Measurements from ENCODE around the gene KLK14.

The KLK14 gene

DNA sequence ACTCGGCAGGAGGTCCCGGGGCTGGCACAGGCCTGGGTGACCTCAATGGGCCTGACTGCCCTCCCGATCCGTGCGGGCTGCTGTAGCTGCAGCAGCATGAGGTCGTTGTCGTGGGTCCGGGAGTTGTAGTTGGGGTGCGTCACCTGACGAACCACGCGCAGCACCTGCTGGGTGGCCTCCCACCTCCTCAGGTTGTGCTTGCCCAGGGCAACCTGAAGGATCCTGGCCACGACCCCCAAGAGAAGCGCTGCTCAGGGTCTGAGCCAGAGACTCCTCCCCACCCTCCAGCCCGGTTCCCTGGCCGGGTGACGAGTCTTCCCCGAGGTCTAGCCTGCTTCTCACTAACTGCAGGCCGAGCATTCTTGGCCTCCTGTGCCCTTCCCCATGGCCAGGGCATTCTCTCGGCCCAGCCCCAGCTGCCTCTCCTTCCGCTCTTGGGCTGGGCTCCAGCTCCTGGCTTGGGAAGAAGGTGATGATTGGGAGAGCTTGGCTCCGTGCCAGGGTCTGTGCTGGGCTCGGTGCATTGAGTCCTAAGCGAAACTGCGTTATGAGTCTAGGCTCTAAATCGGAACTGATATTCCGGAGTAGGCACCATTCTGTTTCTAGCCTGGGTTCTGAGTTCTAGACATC, 3.1 kb downstream of the KLK14 start:
- H3K4me1 Mint-ChIP-seq: no peaks in the 10 kb centered on the region
- no peaks in the 10 kb centered on the region for H3K36me3 Mint-ChIP-seq
- H3K27ac Mint-ChIP-seq: no peak overlapping the region
- H3K9me3 Mint-ChIP-seq: no peaks in the 10 kb centered on the region
- peaks cover 8% of the 10 kb centered on the region for H3K27me3 Mint-ChIP-seq
- H3K4me3 Mint-ChIP-seq: no peak overlapping the region

DNA sequence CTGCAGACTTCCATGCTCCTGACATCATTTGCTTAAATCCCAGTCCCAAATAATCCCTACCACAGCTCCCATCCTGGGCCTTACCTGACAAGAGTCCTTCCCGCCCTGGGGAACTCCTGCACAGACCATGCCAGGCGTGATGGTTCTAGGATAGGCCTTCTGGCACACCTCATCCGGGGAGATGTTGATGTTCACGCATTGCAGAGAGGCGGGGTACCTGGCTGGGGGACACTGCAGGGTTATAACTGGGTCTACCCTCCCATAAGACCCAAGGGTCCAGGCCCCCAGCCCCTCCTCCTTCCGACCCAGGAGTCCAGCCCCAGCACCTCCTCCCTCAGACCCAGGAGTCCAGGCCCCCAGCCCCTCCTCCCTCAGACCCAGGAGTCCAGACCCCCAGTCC, 4.0 kb downstream of the KLK14 start:
- H3K4me1 Mint-ChIP-seq: no peaks in the 10 kb centered on the region
- H3K9me3 Mint-ChIP-seq: peaks cover 5% of the 10 kb centered on the region
- H3K27ac Mint-ChIP-seq: no peak overlapping the region
- H3K27me3 Mint-ChIP-seq: peaks cover 13% of the 10 kb centered on the region
- H3K4me3 Mint-ChIP-seq: no peak overlapping the region
- no peaks in the 10 kb centered on the region for H3K36me3 Mint-ChIP-seq

DNA sequence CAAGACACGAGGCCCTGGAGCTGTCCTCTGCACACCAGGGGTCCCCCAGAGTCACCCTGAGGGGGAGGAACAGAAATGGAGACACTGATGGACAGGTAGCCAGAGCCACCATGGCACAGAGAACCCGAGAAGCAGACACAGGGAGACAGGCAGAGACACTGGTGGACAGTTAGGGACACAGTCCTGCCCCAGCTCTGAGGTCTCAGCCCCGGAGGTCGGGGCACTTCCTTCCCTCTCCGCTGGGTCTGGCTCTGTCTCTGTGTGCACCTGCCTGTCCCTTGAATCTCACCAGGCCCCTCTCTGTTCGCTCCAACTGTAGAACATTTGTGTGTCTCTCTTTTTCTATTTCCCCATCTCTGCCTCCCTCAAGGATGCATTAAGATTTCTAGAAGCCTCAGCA, 4.6 kb downstream of the KLK14 start:
- H3K4me1 Mint-ChIP-seq: no peaks in the 10 kb centered on the region
- H3K9me3 Mint-ChIP-seq: peaks cover 5% of the 10 kb centered on the region
- no peak overlapping the region for H3K27ac Mint-ChIP-seq
- peaks cover 10% of the 10 kb centered on the region for H3K27me3 Mint-ChIP-seq
- no peaks in the 10 kb centered on the region for H3K36me3 Mint-ChIP-seq
- H3K4me3 Mint-ChIP-seq: no peak overlapping the region

DNA sequence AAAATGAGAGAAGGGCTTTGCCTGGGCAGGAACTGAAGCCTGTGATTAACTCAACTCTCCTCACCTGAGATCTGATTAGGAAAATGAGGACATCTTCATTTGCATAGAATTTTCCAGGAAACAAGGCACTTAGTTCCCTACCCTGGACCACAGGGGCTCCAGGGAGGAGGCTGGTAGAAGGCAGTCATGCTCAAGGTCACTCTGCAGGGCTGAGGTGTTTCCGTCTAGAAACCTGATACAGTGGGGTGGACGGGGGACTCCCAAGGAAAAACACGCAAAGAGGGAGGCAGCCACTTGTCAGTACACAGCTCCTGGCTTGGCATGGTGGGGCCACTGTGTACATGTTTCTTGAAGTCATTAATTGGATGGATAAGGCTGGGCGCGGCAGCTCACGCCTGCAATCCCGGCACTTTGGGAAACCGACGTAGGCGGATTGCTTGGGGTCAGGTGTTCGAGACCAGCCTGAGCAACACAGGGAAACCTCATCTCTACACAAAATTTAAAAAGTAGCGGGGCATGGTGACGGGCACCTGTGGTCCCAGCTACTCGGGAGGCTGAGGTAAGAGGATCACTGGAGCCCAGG, 6.0 kb downstream of the KLK14 start:
- H3K4me3 Mint-ChIP-seq: no peak overlapping the region
- no peaks in the 10 kb centered on the region for H3K36me3 Mint-ChIP-seq
- H3K27me3 Mint-ChIP-seq: peaks cover 9% of the 10 kb centered on the region

DNA sequence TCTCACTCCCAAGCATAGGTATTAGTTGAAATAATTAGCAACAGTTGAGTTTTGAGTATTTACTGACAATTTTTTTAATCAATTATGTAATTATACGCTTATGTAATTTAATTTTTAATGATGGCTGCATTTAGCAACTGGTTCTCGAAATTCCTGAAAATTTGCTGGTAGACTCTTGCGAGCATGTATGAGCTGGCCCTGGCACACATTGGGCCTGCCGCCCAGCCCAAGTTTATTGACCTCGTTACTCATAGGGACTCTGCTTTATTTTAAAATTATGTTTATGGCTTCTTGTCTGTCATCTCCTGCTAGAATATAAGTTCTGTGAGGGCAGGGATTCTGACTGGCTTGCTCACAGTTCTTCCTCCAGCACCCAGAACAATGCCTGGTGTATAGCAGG, 6.7 kb downstream of the KLK14 start:
- Mint-ChIP-seq H3K4me1 (no peaks in the 10 kb centered on the region), H3K9me3 (peaks cover 5% of the 10 kb centered on the region), H3K27me3 (peaks cover 9% of the 10 kb centered on the region), H3K4me3 (no peak overlapping the region), H3K36me3 (no peaks in the 10 kb centered on the region), H3K27ac (no peak overlapping the region)

More for the DNA sequence above, 6.0 kb downstream of the KLK14 start:
- Mint-ChIP-seq H3K27ac (no peak overlapping the region), H3K9me3 (peaks cover 5% of the 10 kb centered on the region), H3K4me1 (no peaks in the 10 kb centered on the region)

DNA sequence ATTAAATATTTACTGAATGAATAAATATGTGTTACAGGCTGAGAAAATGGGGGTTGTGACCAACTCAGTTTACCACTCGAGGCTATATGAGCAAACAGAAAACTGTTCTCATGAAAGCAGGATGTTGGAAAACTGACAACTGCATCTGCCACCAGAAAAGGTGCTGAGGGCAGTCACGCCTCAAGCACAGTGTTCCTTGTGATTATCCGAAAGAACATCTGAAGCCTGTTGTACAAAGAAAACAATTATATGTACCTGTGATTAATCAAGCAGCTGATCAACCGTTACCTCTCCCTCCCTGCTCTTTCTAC, 11.6 kb downstream of the KLK14 start:
- H3K27ac Mint-ChIP-seq: no peak overlapping the region
- H3K4me1 Mint-ChIP-seq: no peaks in the 10 kb centered on the region
- no peak overlapping the region for H3K4me3 Mint-ChIP-seq
- H3K27me3 Mint-ChIP-seq: peaks cover 21% of the 10 kb centered on the region
- peaks cover 5% of the 10 kb centered on the region for H3K9me3 Mint-ChIP-seq
- peaks cover under 1% of the 10 kb centered on the region for H3K36me3 Mint-ChIP-seq

DNA sequence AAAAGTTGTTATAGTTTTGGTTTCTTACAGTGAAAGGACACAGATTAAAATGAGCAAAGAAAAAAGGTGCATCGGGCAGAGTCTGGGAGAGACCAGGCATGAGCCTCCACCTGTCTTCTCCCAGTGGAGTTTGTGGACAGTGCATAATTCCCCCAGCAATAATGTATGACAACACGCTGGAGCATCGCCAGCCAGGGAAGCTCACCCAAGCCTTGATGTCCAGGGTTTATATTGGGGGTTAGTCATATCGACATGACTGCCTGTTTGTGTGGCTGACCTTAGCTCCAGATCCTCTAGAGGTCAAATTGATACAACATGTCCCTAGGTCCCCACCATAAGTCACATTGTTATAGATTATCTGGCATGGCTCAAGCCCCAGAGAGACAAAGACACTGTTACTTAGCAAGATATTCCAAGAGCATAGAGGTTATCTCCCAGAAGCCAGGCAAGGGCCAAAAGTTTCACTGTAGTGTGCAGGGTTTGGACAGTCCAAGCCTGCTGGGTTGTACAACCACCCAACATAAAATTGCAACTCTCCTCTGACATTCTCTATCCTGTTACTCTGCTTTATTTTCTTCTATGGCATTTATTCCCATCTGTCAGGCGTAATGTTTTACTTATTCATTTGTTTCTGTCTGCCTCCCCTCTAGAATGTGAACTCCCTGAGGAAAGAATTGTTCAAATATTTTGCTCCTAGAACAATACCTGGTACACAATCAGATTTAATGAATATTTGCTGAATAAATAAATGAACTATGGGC, 12.2 kb downstream of the KLK14 start:
- H3K27ac Mint-ChIP-seq: no peak overlapping the region
- no peak overlapping the region for H3K4me3 Mint-ChIP-seq
- H3K36me3 Mint-ChIP-seq: peaks cover 2% of the 10 kb centered on the region
- H3K27me3 Mint-ChIP-seq: peaks cover 23% of the 10 kb centered on the region
- H3K9me3 Mint-ChIP-seq: peaks cover 5% of the 10 kb centered on the region
- H3K4me1 Mint-ChIP-seq: no peaks in the 10 kb centered on the region

DNA sequence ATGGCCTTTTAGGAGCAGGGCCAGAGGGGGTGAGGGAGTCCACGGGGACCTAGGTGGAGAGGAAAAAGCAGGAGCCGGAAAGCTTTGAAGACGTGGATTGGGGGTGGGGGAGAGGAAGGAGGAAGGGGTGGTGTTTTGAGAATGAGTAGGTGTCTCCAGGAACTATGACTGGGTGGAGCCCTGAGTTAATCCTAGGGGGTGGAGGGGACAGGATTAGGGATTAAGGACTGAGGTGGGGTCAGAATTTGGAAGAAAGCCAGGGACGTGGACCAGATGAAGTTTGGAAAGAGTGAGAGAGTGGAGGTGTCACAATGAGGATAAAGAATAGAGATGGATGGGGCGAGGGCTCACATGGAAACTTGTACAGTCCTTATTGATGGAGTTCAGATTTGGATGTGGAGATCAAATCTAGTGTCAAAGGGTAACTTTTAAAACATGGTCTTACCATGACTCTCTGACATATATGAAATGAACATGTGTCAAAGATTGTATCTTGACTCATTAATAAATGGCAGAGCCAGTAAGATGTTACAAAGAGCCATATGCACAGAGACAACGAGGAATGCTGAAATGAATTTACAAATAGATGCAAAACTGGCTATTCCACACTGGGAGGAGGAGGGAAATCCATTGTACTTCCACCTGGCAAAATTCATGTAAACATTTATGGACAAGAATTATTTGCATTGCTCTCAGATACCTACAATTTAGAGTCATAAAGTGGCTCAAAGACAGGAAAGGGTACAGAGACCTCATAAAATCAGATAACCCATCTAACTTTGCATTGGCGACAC, 16.1 kb downstream of the KLK14 start:
- Mint-ChIP-seq H3K27me3 (peaks cover 29% of the 10 kb centered on the region), H3K4me1 (no peaks in the 10 kb centered on the region), H3K9me3 (no peaks in the 10 kb centered on the region), H3K36me3 (peaks cover 2% of the 10 kb centered on the region), H3K4me3 (no peak overlapping the region), H3K27ac (no peak overlapping the region)

DNA sequence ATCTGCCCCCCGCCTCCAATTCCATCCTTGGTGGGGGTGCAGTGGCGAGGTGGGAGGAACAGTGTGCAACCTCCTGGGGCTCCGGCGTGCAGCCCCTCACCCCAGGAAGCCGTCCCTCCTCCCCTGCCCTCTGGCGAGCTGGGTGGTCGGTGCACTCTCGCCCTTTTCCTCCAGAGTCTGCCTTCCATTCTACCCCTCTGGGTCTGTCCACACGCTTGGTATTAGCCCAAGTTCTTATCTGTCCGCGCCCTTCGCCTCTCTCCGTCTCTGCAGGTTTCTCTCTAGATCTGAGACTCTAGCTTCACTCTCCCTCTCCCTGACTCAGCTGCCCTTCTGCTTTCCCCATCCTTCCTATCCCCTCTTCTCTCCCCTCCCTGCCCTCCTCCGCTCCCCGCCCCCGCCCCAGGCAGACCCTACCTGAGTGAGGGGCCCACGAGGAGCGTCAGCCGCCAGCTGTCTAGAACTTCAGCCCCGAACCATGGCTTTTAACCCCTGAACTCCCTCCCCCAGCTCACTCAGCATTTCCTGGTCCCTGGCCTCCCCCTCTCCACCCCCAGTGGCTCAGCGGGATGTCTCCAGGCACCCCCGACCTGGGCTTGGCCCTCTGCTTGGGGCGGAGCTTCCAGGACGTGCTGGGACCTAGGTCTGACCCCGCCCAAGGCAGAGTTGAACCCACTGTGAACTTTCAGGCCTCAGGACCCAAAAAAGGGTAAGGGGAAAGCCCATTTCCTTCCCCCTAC, 17.3 kb downstream of the KLK14 start:
- Mint-ChIP-seq H3K36me3 (peaks cover 2% of the 10 kb centered on the region), H3K27me3 (peaks cover 34% of the 10 kb centered on the region), H3K4me3 (peak overlapping the region; percentile 63), H3K27ac (no peak overlapping the region), H3K4me1 (no peaks in the 10 kb centered on the region), H3K9me3 (no peaks in the 10 kb centered on the region)

DNA sequence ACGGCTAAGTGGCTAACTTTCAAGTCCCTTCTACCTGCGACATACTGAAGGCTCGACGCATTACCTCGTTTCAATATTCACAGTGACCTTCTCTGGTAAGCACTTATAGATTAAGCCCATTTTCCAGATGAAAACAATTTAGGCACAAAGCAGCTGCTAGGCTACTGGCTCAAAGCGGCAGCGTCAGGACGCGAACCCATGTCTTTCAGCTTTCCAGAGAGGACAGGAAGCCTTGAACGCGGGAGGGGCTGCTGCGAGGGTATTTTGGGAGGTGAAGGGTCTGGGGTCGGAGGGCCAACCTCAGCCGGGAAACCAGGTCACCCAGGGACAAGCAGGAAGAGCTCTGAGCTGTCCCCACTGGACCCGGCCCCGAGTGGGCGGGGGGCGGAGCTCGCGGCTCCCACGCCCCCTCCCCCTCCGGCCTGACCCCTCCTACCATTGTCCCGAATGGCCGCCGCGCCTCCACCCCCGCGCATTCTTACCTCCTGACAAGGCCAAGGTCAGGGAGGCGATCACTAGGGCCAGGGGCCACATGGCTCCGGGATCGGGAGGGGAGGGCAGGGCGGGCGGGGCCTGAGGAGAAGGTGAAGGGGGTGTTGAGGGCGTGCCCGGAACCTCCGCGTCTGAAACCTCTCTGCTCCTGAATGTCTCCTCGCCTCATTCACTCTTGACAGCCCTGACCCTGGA, 18.0 kb downstream of the KLK14 start, which contains the start of gene KLK13:
Gene KLK13, minus strand, starts transcription at position 559 of the 687 bp plus-strand sequence. Its CDS starts 25 bp downstream, at position 534.
- peak within 1 kb of the TSS; percentile 63 for H3K4me3 Mint-ChIP-seq
- no peaks in the 10 kb centered on the region for H3K9me3 Mint-ChIP-seq
- H3K27me3 Mint-ChIP-seq: peaks cover 34% of the 10 kb centered on the region
- H3K27ac Mint-ChIP-seq: no peak within 1 kb of the TSS
- H3K36me3 Mint-ChIP-seq: peaks cover 2% of the 10 kb centered on the region
- no peaks in the 10 kb centered on the region for H3K4me1 Mint-ChIP-seq

DNA sequence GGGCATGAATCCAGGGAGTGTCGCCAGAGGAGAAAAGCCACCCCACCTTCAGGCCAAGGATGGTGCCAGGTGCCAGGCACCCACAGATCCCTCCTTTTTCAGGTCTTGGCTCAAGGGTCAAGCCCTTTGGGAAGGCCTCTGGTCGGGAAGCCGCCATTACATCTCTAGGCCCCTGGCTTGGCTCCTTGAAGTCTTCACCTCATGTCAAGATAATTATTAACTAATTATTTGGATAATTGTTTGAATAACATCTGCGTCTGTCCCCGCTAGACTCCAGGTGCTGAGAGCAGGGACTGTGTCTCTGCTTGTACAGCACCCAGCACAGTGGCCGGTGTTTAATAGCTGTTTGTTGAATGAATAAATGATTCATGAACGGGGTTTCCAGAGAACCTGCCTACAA, 19.0 kb downstream of the KLK14 start:
- H3K27ac Mint-ChIP-seq: no peak overlapping the region
- no peak overlapping the region for H3K4me3 Mint-ChIP-seq
- no peaks in the 10 kb centered on the region for H3K9me3 Mint-ChIP-seq
- H3K27me3 Mint-ChIP-seq: peaks cover 34% of the 10 kb centered on the region
- H3K36me3 Mint-ChIP-seq: peaks cover 2% of the 10 kb centered on the region
- no peaks in the 10 kb centered on the region for H3K4me1 Mint-ChIP-seq

DNA sequence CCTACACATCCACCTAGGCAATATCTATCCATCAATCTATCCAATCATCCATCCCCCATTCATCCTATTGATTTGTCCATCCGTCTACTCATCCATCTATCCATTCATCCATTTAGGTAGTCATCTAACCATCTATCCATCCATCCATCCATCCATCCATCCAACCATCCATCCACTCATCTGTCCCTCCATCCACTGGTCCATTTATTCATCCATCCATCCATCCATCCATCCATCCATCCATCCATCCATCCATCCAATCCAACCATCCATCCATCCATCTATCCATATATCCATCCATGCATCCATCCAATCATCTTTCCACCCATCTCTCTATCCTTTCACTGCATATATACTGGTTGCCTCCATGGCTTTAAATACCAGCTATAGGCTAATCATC, 21.7 kb downstream of the KLK14 start:
- H3K9me3 Mint-ChIP-seq: no peaks in the 10 kb centered on the region
- H3K27me3 Mint-ChIP-seq: peaks cover 24% of the 10 kb centered on the region
- no peak overlapping the region for H3K27ac Mint-ChIP-seq
- H3K4me1 Mint-ChIP-seq: no peaks in the 10 kb centered on the region
- no peak overlapping the region for H3K4me3 Mint-ChIP-seq
- H3K36me3 Mint-ChIP-seq: peaks cover under 1% of the 10 kb centered on the region

DNA sequence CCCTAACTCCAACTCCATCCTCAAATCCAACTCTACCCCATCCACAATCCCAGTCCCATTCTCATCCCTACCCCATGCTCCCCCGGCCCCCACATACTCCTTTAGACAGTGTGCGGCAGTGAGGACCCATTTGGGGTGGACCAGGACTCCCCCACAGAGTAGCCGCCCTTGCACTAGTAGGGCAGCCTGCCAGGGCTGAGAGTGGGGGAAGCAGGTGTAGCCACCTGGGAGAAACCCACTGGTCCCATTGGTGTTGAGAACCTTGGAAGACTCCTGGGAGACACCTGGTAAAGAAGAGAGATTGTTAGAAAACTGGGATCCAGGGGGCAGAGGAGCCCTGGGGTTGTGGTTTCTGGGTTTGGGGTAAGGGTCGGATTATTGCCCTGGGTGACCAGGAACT, 22.4 kb downstream of the KLK14 start:
- no peaks in the 10 kb centered on the region for H3K9me3 Mint-ChIP-seq

DNA sequence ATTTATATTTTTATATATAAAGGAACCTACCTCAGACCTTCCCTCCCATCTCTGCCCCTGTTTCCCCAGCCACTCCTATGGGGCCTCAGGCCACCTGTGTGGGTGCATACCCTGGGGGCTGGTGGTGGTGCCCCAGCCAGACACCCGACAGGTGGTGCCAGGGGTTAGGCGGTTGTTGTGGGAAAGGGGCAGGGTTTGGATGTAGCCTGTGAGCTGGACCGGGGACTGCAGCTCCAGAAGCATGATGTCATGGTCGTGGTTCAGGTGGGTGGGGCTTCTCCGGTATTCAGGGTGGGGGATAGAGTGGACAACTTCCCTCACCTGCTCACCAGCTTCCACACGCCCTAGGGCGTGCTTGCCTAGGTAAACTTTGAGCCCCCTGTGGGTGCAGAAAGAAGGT, 23.0 kb downstream of the KLK14 start:
- Mint-ChIP-seq H3K4me1 (no peaks in the 10 kb centered on the region), H3K27ac (no peak overlapping the region), H3K36me3 (no peaks in the 10 kb centered on the region), H3K27me3 (peaks cover 26% of the 10 kb centered on the region), H3K4me3 (no peak overlapping the region), H3K9me3 (no peaks in the 10 kb centered on the region)

More for the DNA sequence above, 22.4 kb downstream of the KLK14 start:
- Mint-ChIP-seq H3K36me3 (no peaks in the 10 kb centered on the region), H3K27me3 (peaks cover 26% of the 10 kb centered on the region), H3K27ac (no peak overlapping the region), H3K4me3 (no peak overlapping the region), H3K4me1 (no peaks in the 10 kb centered on the region)

DNA sequence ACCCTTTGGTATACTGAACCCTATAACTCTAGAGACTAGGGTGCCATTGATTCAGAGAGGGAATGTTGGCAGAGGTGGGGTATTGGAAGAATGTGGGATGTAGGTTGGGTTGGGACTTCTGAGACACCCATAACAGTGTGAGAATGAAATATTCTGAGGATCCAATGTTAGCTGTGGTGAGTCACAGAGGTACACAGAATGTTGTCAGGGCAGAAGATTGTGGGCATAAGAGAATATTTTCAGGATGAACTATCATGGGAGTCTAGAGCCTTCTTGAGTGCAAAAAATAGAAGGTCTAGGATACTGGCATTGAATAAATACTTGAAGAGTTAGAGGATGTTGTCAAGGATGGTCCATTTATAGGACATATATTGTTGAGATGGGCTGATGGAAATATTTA, 26.8 kb downstream of the KLK14 start:
- H3K27ac Mint-ChIP-seq: no peak overlapping the region
- no peak overlapping the region for H3K4me3 Mint-ChIP-seq
- H3K36me3 Mint-ChIP-seq: no peaks in the 10 kb centered on the region
- no peaks in the 10 kb centered on the region for H3K4me1 Mint-ChIP-seq
- H3K9me3 Mint-ChIP-seq: no peaks in the 10 kb centered on the region
- H3K27me3 Mint-ChIP-seq: peaks cover 24% of the 10 kb centered on the region
